HG03521 (cell line): ENCODE measurements around the gene SMIM35.
"Not testable (repeated sequence)": the region's sequence is repeated elsewhere in the genome, so short reads cannot be mapped to it uniquely, and the experiment has no call there.

Source experiments
- ATAC-seq: cut with Tn5 transposase; IDR thresholded peaks from one replicate; pipeline ENCODE4 v1.9.1; 2021; ENCODE audit warnings: mild to moderate bottlenecking, moderate library complexity; ENCODE audit not compliant: unreplicated experiment

Gene SMIM35

GRCh38 chr11:118046051-118046963, 40.5 kb downstream of the SMIM35 start:
- ATAC-seq = no peak

GRCh38 chr11:118045191-118045590, 41.6 kb downstream of the SMIM35 start:
- no peak for ATAC-seq

GRCh38 chr11:118042796-118043195, 44.0 kb downstream of the SMIM35 start:
- ATAC-seq = no peak

- ATAC-seq = no peak
Observed at GRCh38 chr11:118042141-118042540, 44.6 kb downstream of the SMIM35 start.

- no peak for ATAC-seq
Observed at GRCh38 chr11:118033443-118033842, 53.3 kb downstream of the SMIM35 start.

- ATAC-seq = no peak
Observed at GRCh38 chr11:118028626-118029025, 58.1 kb downstream of the SMIM35 start.

GRCh38 chr11:118027694-118028093, 59.1 kb downstream of the SMIM35 start:
- ATAC-seq = no peak

- ATAC-seq = no peak
Observed at GRCh38 chr11:118021146-118021545, 65.6 kb downstream of the SMIM35 start.

GRCh38 chr11:118018401-118018800, 68.4 kb downstream of the SMIM35 start:
- ATAC-seq = no peak

GRCh38 chr11:118017631-118018315, 69.0 kb downstream of the SMIM35 start:
- no peak for ATAC-seq

- ATAC-seq = no peak
Observed at GRCh38 chr11:118017111-118017510, 69.7 kb downstream of the SMIM35 start.

- ATAC-seq = no peak
Observed at GRCh38 chr11:118016104-118016503, 70.7 kb downstream of the SMIM35 start.

GRCh38 chr11:118015385-118015841, 71.3 kb downstream of the SMIM35 start:
- no peak for ATAC-seq

- no peak for ATAC-seq
Observed at GRCh38 chr11:118014022-118014421, 72.7 kb downstream of the SMIM35 start.

GRCh38 chr11:118012083-118012669, 74.6 kb downstream of the SMIM35 start:
- no peak for ATAC-seq

GRCh38 chr11:118010738-118011461, 75.9 kb downstream of the SMIM35 start:
- ATAC-seq = peak; percentile 70

- ATAC-seq = no peak
Observed at GRCh38 chr11:118009864-118010737, 76.7 kb downstream of the SMIM35 start.

- no peak for ATAC-seq
Observed at GRCh38 chr11:118008271-118008911, 78.4 kb downstream of the SMIM35 start.

GRCh38 chr11:118007563-118008270, 79.0 kb downstream of the SMIM35 start:
- ATAC-seq = not testable (repeated sequence)
